Measurements from ENCODE around the gene TRIM72. TPM values are rescaled to one million over a fixed set of nuclear protein-coding genes. Genes with fewer than 3 reads are reported as not detected.
A peak's percentile ranks its signal among the peaks of the same experiment; 100 is the strongest.

The TRIM72 gene
- total and polyA plus RNA-seq, 11 donors: 0.32 to 3.4 (median 1.4) TPM

DNA sequence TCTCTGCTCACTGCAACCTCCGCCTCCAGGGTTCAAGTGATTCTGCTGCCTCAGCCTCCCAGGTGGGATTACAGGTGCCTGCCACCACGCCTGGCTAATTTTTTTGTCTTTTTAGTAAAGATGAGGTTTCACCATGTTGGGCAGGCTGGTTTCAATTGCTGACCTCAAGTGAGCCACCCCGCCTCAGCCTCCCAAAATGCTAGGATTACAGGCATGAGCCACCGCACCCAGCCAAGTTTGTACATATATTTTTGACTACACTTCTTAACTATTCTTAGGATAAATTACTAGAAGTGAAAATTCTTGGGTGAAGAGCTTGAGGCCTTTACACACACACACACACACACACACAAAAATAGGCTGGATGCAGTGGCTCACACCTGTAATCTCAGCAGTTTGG, 44.4 kb downstream of the TRIM72 start:
- ATAC-seq (no peak), DNase-seq (no peak)
- Histone ChIP-seq H3K36me3 (no peaks in the 10 kb centered on the region), H3K9me3 (no peaks in the 10 kb centered on the region), H3K4me1 (peaks cover 0 to 51% (median 0%) of the 10 kb centered on the region in 12 donors), H3K4me3 (no peak overlapping the region), H3K27me3 (peaks cover 0 to 12% (median 0%) of the 10 kb centered on the region in 9 donors), H3K27ac (no peak overlapping the region)
- WGBS, 4 donors: 78 to 92% (median 82%) methylated on average over 4 of the region's 4 CpGs
- TF ChIP-seq, protein P1, sequence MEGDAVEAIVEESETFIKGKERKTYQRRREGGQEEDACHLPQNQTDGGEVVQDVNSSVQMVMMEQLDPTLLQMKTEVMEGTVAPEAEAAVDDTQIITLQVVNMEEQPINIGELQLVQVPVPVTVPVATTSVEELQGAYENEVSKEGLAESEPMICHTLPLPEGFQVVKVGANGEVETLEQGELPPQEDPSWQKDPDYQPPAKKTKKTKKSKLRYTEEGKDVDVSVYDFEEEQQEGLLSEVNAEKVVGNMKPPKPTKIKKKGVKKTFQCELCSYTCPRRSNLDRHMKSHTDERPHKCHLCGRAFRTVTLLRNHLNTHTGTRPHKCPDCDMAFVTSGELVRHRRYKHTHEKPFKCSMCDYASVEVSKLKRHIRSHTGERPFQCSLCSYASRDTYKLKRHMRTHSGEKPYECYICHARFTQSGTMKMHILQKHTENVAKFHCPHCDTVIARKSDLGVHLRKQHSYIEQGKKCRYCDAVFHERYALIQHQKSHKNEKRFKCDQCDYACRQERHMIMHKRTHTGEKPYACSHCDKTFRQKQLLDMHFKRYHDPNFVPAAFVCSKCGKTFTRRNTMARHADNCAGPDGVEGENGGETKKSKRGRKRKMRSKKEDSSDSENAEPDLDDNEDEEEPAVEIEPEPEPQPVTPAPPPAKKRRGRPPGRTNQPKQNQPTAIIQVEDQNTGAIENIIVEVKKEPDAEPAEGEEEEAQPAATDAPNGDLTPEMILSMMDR (IDR thresholded peaks at IDR 0.05): no peak
- TF ChIP-seq POLR2A (IDR thresholded peaks at IDR 0.05): no peak
- intact Hi-C loops (cut with DNase I): loop anchor here in 1 of 10 donors (10.0 kb wide), 1 partner anchor 76 kb away; no protein-coding TSS in a partner anchor

DNA sequence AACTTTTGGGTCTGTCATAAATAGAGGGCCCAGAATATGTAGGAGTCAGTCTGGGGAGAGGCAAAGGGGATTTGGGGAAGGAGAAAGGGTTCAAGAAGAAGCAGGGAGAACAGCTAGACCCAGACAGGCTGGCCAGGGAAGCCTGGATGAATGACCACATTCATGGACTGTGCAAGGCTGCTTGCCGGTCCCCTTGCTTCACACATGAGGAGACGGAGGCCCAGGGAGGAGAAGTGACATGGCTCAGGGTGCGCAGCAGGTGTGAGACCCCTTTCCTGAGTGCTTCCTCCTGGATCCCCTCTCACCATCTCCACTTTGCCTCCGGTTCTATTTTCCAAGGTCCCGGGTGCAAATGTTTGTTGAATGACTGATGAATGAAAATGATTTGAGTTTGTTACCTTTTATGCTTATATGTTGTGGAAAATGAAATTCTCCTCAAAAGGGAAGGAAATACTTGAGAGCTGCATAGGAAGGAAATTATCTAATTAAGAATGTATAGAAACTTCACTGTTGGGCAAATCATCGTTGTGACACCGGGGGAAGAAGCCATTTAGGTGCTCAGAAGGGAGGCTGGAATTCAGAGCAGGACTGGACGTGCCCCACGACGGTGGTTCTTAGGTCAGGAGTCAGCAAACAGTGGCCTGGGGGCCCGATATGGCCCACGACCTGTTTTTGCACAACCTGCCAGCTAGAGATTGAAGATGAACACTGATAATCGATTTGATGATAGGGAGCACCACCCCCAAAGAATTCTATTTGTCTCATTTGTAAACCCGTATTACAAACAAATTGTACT, 46.4 kb downstream of the TRIM72 start:
- H3K9me3 ChIP-seq: no peaks in the 10 kb centered on the region
- intact Hi-C loops (cut with DNase I): no loop called here
- WGBS, 4 donors: 66 to 72% (median 69%) methylated on average over 14 of the region's 14 CpGs
- DNase-seq (no peak), ATAC-seq (peak in 1 of 4 donors; percentile 53)
- H3K4me3 ChIP-seq: peak overlapping the region in 8 of 12 donors; percentile 8 to 64 (median 32)
- TF ChIP-seq, protein P1 (IDR thresholded peaks at IDR 0.05): no peak
- TF ChIP-seq POLR2A (IDR thresholded peaks at IDR 0.05): no peak
- peaks cover 0 to 50% (median 0%) of the 10 kb centered on the region in 12 donors for H3K4me1 ChIP-seq
- no peaks in the 10 kb centered on the region for H3K36me3 ChIP-seq
- peak overlapping the region in 1 of 12 donors; percentile 84 for H3K27ac ChIP-seq
- H3K27me3 ChIP-seq: peaks cover 0 to 15% (median 0%) of the 10 kb centered on the region in 9 donors

DNA sequence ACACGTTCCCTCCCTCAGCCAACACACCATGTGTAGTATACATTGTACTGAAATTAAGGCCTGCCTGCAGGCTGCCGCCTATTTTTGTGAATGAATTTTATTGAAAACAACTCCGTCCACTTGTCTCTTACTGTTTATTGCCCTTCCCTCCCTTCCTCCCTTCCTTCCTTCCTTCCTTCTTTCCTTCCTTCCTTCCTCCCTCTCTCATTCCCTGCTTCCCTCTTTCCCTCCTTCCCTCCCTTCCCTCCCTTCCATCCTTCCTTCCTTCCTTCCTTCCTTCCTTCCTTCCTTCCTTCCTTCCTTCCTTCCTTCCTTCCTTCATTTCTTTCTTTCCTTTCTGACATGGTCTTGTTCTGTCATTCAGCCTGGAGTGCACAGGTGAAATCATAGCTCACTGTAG, 48.2 kb downstream of the TRIM72 start:
- no peaks in the 10 kb centered on the region for H3K9me3 ChIP-seq
- peaks cover 0 to 58% (median 0%) of the 10 kb centered on the region in 12 donors for H3K4me1 ChIP-seq
- no peak overlapping the region for H3K27ac ChIP-seq
- no peak for TF ChIP-seq POLR2A (IDR thresholded peaks at IDR 0.05)
- TF ChIP-seq, protein P1 (IDR thresholded peaks at IDR 0.05): no peak
- ATAC-seq: no peak
- DNase-seq: no peak
- H3K27me3 ChIP-seq: peaks cover 0 to 19% (median 0%) of the 10 kb centered on the region in 9 donors
- intact Hi-C loops (cut with DNase I): no loop called here
- H3K4me3 ChIP-seq: no peak overlapping the region
- H3K36me3 ChIP-seq: peaks cover 0 to 6% (median 0%) of the 10 kb centered on the region in 9 donors
- WGBS, 4 donors: 64 to 72% (median 67%) methylated on average over 3 of the region's 3 CpGs
